Stimulated activated effector memory CD8-positive, alpha-beta T cell treated with anti-CD3 and anti-CD28 coated beads, Interleukin-12 subunit alpha, Interleukin-12 subunit beta, amount 100 ng/mL, for 72 hours (primary cell): ENCODE measurements around the gene MAP9.

Experiments
- ATAC-seq: fragments of 150-1000 bp; cut with Tn5 transposase; 2 replicates; pipeline ENCODE4 v1.10.0; 2021
- DNase-seq, 2 donors: peaks; one replicate each; pipeline ENCODE4 v3.0.0; 2021 to 2022; ENCODE audit warnings: low spot score in 2 of 2
- H3K27ac Mint-ChIP-seq: one replicate; pipeline ENCODE4 v1.8.0; 2022; ENCODE audit warnings: mild to moderate bottlenecking, mixed read lengths
- H3K36me3 Mint-ChIP-seq: one replicate; pipeline ENCODE4 v1.8.0; 2022; ENCODE audit warnings: mild to moderate bottlenecking, mixed read lengths
- H3K4me1 Mint-ChIP-seq: one replicate; pipeline ENCODE4 v1.8.0; 2022; ENCODE audit warnings: mixed read lengths
- H3K4me3 Mint-ChIP-seq: one replicate; pipeline ENCODE4 v1.8.0; 2022; ENCODE audit warnings: mild to moderate bottlenecking, mixed read lengths
- H3K9me3 Mint-ChIP-seq: one replicate; pipeline ENCODE4 v1.8.0; 2022; ENCODE audit warnings: mixed read lengths

The MAP9 gene

GRCh38 chr4:155391932-155392331 lies 15.2 kb upstream of the MAP9 start:
- Mint-ChIP-seq H3K4me3 (no peak overlapping the region), H3K27ac (no peak overlapping the region), H3K9me3 (no peaks in the 10 kb centered on the region), H3K36me3 (no peaks in the 10 kb centered on the region), H3K4me1 (peaks cover 6% of the 10 kb centered on the region)
- ATAC-seq: peak; percentile 25
- DNase-seq: no peak

DNA sequence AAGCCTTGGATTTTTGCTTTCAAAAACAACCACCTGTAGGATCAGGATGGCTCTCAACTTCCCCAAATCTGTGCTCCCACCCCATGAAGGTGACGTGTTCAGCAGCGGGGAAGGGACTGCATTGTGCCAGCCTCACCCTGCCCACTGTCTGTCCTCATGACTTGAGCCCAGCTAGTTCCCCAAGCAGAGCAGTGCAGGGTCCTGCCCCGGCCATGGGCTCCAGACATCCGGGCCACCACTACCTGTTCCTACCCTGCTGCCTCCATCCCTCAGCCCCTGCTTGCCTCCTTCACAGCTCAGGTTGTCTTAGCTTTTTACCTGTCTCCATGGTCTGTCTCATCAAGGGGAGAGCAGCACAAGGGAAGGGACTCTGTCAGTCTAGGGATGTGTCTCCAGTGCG lies 11.4 kb upstream of the MAP9 start:
- no peak for DNase-seq
- ATAC-seq: peak; percentile 24
- no peak overlapping the region for H3K27ac Mint-ChIP-seq
- no peaks in the 10 kb centered on the region for H3K36me3 Mint-ChIP-seq
- no peaks in the 10 kb centered on the region for H3K9me3 Mint-ChIP-seq
- H3K4me1 Mint-ChIP-seq: peaks cover under 1% of the 10 kb centered on the region
- no peak overlapping the region for H3K4me3 Mint-ChIP-seq

GRCh38 chr4:155383541-155383940 lies 6.8 kb upstream of the MAP9 start:
- Mint-ChIP-seq H3K4me1 (no peaks in the 10 kb centered on the region), H3K4me3 (no peak overlapping the region), H3K27ac (no peak overlapping the region), H3K9me3 (no peaks in the 10 kb centered on the region), H3K36me3 (no peaks in the 10 kb centered on the region)
- no peak for DNase-seq
- ATAC-seq: no peak

DNA sequence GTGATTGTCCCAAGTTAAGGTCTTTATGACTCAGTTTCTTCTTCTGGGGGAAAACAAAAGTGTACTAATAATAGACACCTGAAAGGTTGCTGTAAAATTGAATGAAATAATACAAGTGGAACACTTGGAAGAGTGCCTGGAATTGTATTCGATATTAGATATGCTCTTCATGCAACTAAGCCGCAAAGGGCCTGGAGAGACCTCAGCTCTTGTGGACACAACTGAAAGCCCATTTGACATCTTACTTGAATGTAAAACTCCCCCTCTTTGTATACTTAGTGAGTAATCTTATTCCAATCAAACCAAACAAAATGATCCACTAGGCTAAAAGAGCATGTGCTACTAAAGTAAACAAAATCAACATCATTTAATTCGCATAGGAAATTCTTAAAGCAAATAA lies 511 bp upstream of the MAP9 start:
- H3K27ac Mint-ChIP-seq: no peak overlapping the region
- DNase-seq: no peak
- no peaks in the 10 kb centered on the region for H3K9me3 Mint-ChIP-seq

DNA sequence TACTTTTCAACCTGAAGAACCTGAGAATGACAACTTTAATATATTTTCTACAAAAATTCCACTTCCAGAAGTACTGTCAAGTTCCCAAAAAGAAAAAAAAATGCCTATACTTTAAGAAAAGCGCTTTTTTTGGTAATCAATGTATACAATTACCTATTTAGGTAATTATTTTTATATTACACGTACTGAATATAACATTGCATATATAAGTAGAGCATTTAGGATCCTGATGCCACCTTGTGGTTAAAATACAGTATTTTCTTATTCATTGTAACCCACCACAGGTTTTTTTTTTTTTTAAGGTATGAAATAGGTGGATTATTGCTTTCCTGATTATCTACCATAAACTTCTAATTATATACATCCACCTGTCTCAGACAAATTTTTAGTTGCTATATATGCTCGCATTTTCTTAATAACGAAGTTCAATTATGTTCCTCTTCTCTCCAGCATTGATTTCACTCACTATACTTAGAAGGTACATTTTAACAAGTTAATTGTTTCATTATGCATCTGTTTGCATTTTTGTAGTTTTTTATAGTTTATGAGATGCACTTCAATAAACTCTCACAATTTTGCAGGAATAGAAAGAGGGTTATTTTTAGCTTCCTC lies 5.2 kb downstream of the MAP9 start:
- no peaks in the 10 kb centered on the region for H3K9me3 Mint-ChIP-seq
- peaks cover 6% of the 10 kb centered on the region for H3K36me3 Mint-ChIP-seq
- no peaks in the 10 kb centered on the region for H3K4me1 Mint-ChIP-seq
- no peak overlapping the region for H3K4me3 Mint-ChIP-seq
- DNase-seq: no peak
- no peak for ATAC-seq
- H3K27ac Mint-ChIP-seq: no peak overlapping the region

More for the DNA sequence above, 511 bp upstream of the MAP9 start:
- no peak for ATAC-seq
- Mint-ChIP-seq H3K4me3 (peak overlapping the region; percentile 78), H3K4me1 (no peaks in the 10 kb centered on the region), H3K36me3 (no peaks in the 10 kb centered on the region)

- H3K4me1 Mint-ChIP-seq: no peaks in the 10 kb centered on the region
- no peaks in the 10 kb centered on the region for H3K9me3 Mint-ChIP-seq
- H3K4me3 Mint-ChIP-seq: no peak overlapping the region
- DNase-seq: no peak
- peaks cover 6% of the 10 kb centered on the region for H3K36me3 Mint-ChIP-seq
- ATAC-seq: peak; percentile 53
- H3K27ac Mint-ChIP-seq: no peak overlapping the region
These were observed 9.2 kb downstream of the MAP9 start for GRCh38 chr4:155367608-155368007.

DNA sequence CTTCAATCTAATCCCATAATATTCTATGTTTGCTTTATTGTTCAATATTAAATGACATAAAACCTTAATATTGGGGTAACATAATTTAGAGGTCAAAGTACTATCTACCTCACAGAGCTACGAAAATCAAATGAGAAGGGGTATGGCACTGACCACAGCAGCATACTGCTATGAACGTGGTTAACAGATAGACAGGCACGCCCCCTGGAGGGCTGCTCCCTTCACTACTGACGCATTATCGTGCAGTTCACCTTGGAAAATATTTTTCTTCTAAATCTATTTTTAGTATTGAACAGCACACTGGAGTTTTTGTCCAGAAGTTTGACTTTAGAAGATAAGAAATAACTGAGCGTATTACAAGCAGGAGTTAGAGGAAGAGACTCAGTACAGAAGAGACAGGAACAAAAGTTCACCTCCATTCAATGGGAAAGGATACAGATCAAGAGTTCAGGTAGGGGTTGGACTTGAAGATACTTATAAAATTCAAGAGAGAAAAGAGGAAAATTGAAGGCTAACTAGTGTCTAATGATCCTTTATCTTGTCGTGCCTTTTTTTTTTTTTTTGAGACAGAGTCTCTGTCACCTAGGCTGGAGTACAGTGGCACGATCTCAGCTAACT lies 22.7 kb downstream of the MAP9 start:
- Mint-ChIP-seq H3K4me3 (no peak overlapping the region), H3K27ac (no peak overlapping the region), H3K9me3 (no peaks in the 10 kb centered on the region), H3K4me1 (no peaks in the 10 kb centered on the region), H3K36me3 (peaks cover 39% of the 10 kb centered on the region)
- DNase-seq (no peak), ATAC-seq (peak; percentile 66)

- ATAC-seq: peak; percentile 51
- H3K36me3 Mint-ChIP-seq: no peaks in the 10 kb centered on the region
- no peak overlapping the region for H3K27ac Mint-ChIP-seq
- DNase-seq: no peak
- H3K4me1 Mint-ChIP-seq: no peaks in the 10 kb centered on the region
- H3K9me3 Mint-ChIP-seq: no peaks in the 10 kb centered on the region
- H3K4me3 Mint-ChIP-seq: no peak overlapping the region
These were observed 34.6 kb downstream of the MAP9 start for GRCh38 chr4:155342142-155342541.

DNA sequence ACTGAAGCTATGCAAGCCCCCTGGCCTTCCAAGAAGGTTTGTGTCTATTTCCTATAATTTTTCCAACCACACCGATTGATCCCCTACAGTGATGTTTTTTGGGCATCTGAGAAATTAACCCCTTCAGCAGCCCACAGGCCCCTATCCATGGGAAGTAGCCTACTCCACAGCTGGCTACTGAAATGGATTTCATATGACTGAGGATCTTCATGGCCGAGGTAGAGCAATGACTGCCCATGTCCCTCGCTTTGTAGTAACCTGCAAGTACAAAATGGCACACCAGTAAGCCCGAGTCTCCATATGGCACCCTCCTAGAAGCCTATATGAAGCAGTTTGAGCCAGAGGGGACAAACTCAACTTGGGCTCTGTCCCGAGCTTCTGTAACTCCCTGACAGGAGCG lies 36.8 kb downstream of the MAP9 start:
- ATAC-seq (no peak), DNase-seq (no peak)
- Mint-ChIP-seq H3K4me1 (no peaks in the 10 kb centered on the region), H3K27ac (no peak overlapping the region), H3K4me3 (no peak overlapping the region), H3K36me3 (no peaks in the 10 kb centered on the region), H3K9me3 (peaks cover 3% of the 10 kb centered on the region)

DNA sequence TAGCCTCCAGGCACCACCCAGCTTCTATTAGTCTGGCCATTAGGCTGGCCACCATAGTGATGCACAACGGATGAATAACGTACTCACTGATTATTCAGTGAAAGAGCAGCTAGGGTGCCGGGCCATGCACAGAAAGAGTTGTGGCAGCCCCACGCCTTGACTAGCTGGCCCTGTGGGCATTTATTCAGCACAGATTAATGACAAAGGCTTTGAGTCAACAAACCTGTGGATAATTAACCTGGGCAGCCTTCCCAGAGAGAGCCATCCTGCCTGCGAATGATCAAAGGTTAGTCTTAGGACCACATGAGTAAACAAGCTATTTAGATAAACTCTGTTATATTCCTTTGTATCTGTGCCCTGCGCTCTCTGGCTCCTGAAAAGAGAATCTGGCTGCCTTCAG lies 37.2 kb downstream of the MAP9 start:
- no peaks in the 10 kb centered on the region for H3K4me1 Mint-ChIP-seq

GRCh38 chr4:155338196-155338595 lies 38.6 kb downstream of the MAP9 start:
- Mint-ChIP-seq H3K9me3 (peaks cover 3% of the 10 kb centered on the region), H3K36me3 (no peaks in the 10 kb centered on the region), H3K4me3 (no peak overlapping the region), H3K4me1 (no peaks in the 10 kb centered on the region), H3K27ac (no peak overlapping the region)
- DNase-seq (no peak), ATAC-seq (no peak)

More for the DNA sequence above, 37.2 kb downstream of the MAP9 start:
- Mint-ChIP-seq H3K9me3 (peaks cover 3% of the 10 kb centered on the region), H3K36me3 (no peaks in the 10 kb centered on the region), H3K27ac (no peak overlapping the region), H3K4me3 (no peak overlapping the region)
- DNase-seq (no peak), ATAC-seq (no peak)

DNA sequence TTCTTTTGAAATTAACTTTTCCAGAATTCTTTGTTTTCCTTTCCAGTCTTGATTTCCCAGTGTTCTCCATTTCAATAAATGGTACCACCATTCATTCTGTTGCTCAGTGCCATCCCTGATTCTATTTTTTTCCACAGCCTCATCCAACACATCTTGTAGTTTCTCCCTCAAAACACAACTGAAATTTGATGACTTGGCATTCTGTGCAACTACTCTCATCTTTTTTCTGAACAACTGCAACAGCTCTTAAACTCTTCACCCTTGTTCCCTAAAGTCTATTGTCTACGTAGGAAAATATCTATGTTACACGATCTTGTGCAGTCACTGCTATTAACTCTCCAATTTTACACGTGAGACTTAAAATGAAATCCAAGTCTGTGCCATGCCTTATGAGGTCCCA lies 40.5 kb downstream of the MAP9 start:
- ATAC-seq: no peak
- H3K27ac Mint-ChIP-seq: no peak overlapping the region
- no peak overlapping the region for H3K4me3 Mint-ChIP-seq
- no peaks in the 10 kb centered on the region for H3K4me1 Mint-ChIP-seq
- H3K9me3 Mint-ChIP-seq: peaks cover 3% of the 10 kb centered on the region
- no peaks in the 10 kb centered on the region for H3K36me3 Mint-ChIP-seq
- no peak for DNase-seq

DNA sequence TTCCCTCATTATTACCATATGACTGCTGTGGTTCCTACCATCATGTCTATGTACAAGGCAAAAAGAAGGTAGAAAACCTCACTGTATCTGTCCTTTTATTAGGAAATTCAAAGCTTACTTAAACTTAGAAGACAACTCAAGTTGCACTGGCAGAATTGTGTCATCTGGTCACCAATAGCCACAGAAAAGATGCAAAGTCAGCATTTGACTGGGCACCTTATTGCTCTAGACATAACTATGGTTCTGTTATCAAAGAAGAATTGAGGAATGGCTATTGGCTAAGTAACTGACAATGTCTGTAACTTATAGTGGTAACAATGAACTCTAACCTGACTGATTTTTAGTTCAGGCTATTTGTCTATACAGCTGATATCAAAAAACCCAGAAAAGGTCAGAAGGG lies 45.3 kb downstream of the MAP9 start:
- peaks cover 3% of the 10 kb centered on the region for H3K9me3 Mint-ChIP-seq
- no peak for DNase-seq
- no peak overlapping the region for H3K4me3 Mint-ChIP-seq
- no peaks in the 10 kb centered on the region for H3K4me1 Mint-ChIP-seq
- ATAC-seq: no peak
- H3K27ac Mint-ChIP-seq: no peak overlapping the region
- H3K36me3 Mint-ChIP-seq: no peaks in the 10 kb centered on the region

- ATAC-seq: no peak
- Mint-ChIP-seq H3K4me1 (no peaks in the 10 kb centered on the region), H3K9me3 (no peaks in the 10 kb centered on the region), H3K4me3 (no peak overlapping the region), H3K27ac (no peak overlapping the region), H3K36me3 (no peaks in the 10 kb centered on the region)
- no peak for DNase-seq
These were observed 54.0 kb downstream of the MAP9 start for GRCh38 chr4:155322782-155323181.

GRCh38 chr4:155321006-155321405 lies 55.8 kb downstream of the MAP9 start:
- H3K27ac Mint-ChIP-seq: no peak overlapping the region
- H3K4me1 Mint-ChIP-seq: no peaks in the 10 kb centered on the region
- H3K36me3 Mint-ChIP-seq: no peaks in the 10 kb centered on the region
- no peak overlapping the region for H3K4me3 Mint-ChIP-seq
- ATAC-seq (no peak), DNase-seq (no peak)
- H3K9me3 Mint-ChIP-seq: no peaks in the 10 kb centered on the region

DNA sequence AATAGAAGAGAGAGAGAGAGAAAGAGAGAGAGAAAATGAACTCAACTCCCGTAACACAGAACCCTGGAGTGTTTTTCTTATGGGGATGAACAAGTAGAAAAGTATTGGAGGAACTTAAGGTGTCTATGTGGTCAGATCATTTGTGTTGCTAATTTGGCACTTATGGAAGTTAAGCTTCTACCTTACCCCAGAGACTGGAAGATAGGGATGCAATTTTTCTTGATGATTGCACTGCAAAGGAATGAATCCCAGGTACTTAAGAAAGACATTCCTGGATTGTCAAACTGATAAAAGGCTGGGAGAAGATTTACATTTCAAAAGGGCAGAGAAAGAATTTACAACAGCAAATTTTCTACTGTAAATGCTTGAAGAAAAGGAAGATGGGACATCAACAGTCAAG lies 57.2 kb downstream of the MAP9 start:
- Mint-ChIP-seq H3K9me3 (no peaks in the 10 kb centered on the region), H3K4me3 (no peak overlapping the region), H3K36me3 (no peaks in the 10 kb centered on the region), H3K27ac (no peak overlapping the region), H3K4me1 (no peaks in the 10 kb centered on the region)
- ATAC-seq: no peak
- DNase-seq: no peak
